GM12878 (cell line): Measurements from ENCODE around the gene TRIM67. TPM values are rescaled to one million over a fixed set of nuclear protein-coding genes. Genes with fewer than 3 reads are reported as not detected.

ENCODE experiments used
- ATAC-seq: fragments of 200-7000 bp; cut with Tn5 transposase; 3 replicates; pipeline ENCODE4 v1.9.1; 2020; ENCODE audit warnings: mild to moderate bottlenecking, moderate library complexity
- BruUV-seq: library from RNA; stranded (reverse); fragments of 400-500 nt; replicated peaks from 2 replicates; lab custom pipeline; 2021; lab: Mats Ljungman, UMichigan
- CTCF ChIA-PET: fragments of 300-600 bp; sonication (Branson Sonifier 250); formaldehyde crosslinking; extraction: SDS; loops from one replicate; lab custom pipeline; 2021; ENCODE audit warnings: inconsistent platforms; lab: Yijun Ruan, JAX
- POLR2A ChIA-PET: fragments of 350-600 bp; formaldehyde crosslinking; extraction: SDS; loops from one replicate; lab custom pipeline; 2021; ENCODE audit warnings: inconsistent platforms; lab: Charles Lee
- RAD21 ChIA-PET: fragments of 300-600 bp; sonication (Branson Sonifier 250); formaldehyde crosslinking; loops from one replicate; lab custom pipeline; 2023; ENCODE audit warnings: antibody characterized with exemption; ENCODE audit not compliant: unreplicated experiment; lab: Charles Lee
- SMC1A ChIA-PET: fragments of 300-600 bp; sonication (Branson Sonifier 250); formaldehyde crosslinking; loops from one replicate; lab custom pipeline; 2023; ENCODE audit not compliant: unreplicated experiment, uncharacterized antibody; lab: Charles Lee
- DNase-seq: peaks from one replicate; pipeline ENCODE4 v3.0.0-alpha.2; 2011; ENCODE audit warnings: low read depth, low spot score
- FAIRE-seq: peaks from 3 replicates; lab custom pipeline; 2011; peaks lifted over from hg19 to GRCh38; lab: Jason Lieb, UNC
- H2AFZ ChIP-seq: 2 replicates; pipeline ENCODE4 v1.6.0; 2011; ENCODE audit warnings: low read depth, low read length, control low read depth; ENCODE audit not compliant: control insufficient read depth
- H3K27ac ChIP-seq: 2 replicates; pipeline ENCODE4 v1.5.1; 2011; ENCODE audit warnings: control low read depth; ENCODE audit not compliant: control insufficient read depth, insufficient read depth
- H3K27me3 ChIP-seq, 2 experiments: replicated peaks in 1 of 2; 2 replicates each; pipeline versions ENCODE4 v1.6.0 to v1.6.1; 2011; ENCODE audit warnings: low read length in 1 of 2; ENCODE audit not compliant: control insufficient read depth in 2 of 2, insufficient read depth in 2 of 2
- H3K36me3 ChIP-seq, 2 experiments: 2 replicates each; pipeline ENCODE4 v1.5.1; 2011; ENCODE audit warnings: low read length in 1 of 2; ENCODE audit not compliant: control insufficient read depth in 2 of 2, insufficient read depth in 2 of 2
- H3K4me1 ChIP-seq: 2 replicates; pipeline ENCODE4 v1.6.1; 2011; ENCODE audit warnings: mild to moderate bottlenecking, low read length, moderate library complexity, mixed read lengths; ENCODE audit not compliant: control insufficient read depth, insufficient read depth
- H3K4me2 ChIP-seq: 2 replicates; pipeline ENCODE4 v1.6.0; 2011; ENCODE audit warnings: control low read depth; ENCODE audit not compliant: control insufficient read depth, insufficient read depth
- H3K4me3 ChIP-seq: fragments of 200-600 bp; sonication (generic); 2 replicates; pipeline ENCODE4 v1.5.1; 2016
- H3K79me2 ChIP-seq: 2 replicates; pipeline ENCODE4 v1.6.0; 2011; ENCODE audit warnings: low read length; ENCODE audit not compliant: control insufficient read depth, insufficient read depth
- H3K9ac ChIP-seq: 2 replicates; pipeline ENCODE4 v1.8.0; 2011; ENCODE audit warnings: low read length, control low read depth, mixed read lengths; ENCODE audit not compliant: control insufficient read depth, insufficient read depth
- H3K9me3 ChIP-seq: replicated peaks from 3 replicates; pipeline ENCODE4 v1.5.1; 2011; ENCODE audit warnings: mild to moderate bottlenecking, low read length; ENCODE audit not compliant: control insufficient read depth, insufficient read depth
- H4K20me1 ChIP-seq: 2 replicates; pipeline ENCODE4 v1.6.0; 2011; ENCODE audit not compliant: control insufficient read depth, insufficient read depth
- FOXK2 ChIP-seq: fragments of 450-650 bp; IDR thresholded peaks from 2 replicates; pipeline ENCODE4 v1.6.1; 2017; ENCODE audit warnings: mild to moderate bottlenecking, moderate library complexity
- NFXL1 ChIP-seq: fragments of 450-650 bp; IDR thresholded peaks from 2 replicates; pipeline ENCODE4 v1.6.1; 2017; ENCODE audit warnings: antibody characterized with exemption, mild to moderate bottlenecking, borderline replicate concordance
- POLR2A ChIP-seq: IDR thresholded peaks from 2 replicates; pipeline ENCODE4 v1.6.1; 2011; ENCODE audit warnings: low read depth, mild to moderate bottlenecking, low read length
- RBBP5 ChIP-seq: fragments of 200-600 bp; sonication (generic); conservative IDR thresholded peaks from 2 replicates; pipeline ENCODE4 v1.6.1; 2016
- RCOR1 ChIP-seq: conservative IDR thresholded peaks from 2 replicates; pipeline ENCODE4 v1.6.1; 2012; ENCODE audit warnings: low read depth, low read length, improper control_type of control experiment
- RFX5 ChIP-seq: IDR thresholded peaks from 2 replicates; pipeline ENCODE4 v1.6.1; 2011; ENCODE audit warnings: low read depth, low read length, improper control_type of control experiment
- ZBED1 ChIP-seq: IDR thresholded peaks from 2 replicates; pipeline ENCODE4 v1.6.1; 2016; ENCODE audit warnings: borderline replicate concordance
- ZNF274 ChIP-seq: IDR thresholded peaks from one replicate; pipeline ENCODE4 v1.8.0; 2011; ENCODE audit not compliant: insufficient read length, insufficient read depth
- ZNF622 ChIP-seq: fragments of 450-650 bp; IDR thresholded peaks from 2 replicates; pipeline ENCODE4 v1.6.1; 2017; ENCODE audit warnings: mild to moderate bottlenecking, inconsistent platforms
- WGBS: methylation state at CpG from one replicate; pipeline ENCODE4 v1.1.6; 2016; ENCODE audit warnings: low lambda C conversion rate; ENCODE audit not compliant: insufficient replicate concordance, insufficient coverage; ENCODE audit errors: missing lambda C conversion rate; 5-methylcytosine and 5-hydroxymethylcytosine counted together
- in situ Hi-C: fragments of 300-500 bp; cut with MboI; formaldehyde crosslinking; loops from 9 replicates; pipeline ENCODE4 v1.14.3; 2018; ENCODE audit warnings: mixed read lengths
- intact Hi-C: fragments of 100-400 bp; cut with micrococcal nuclease; formaldehyde crosslinking; loops from one replicate; pipeline ENCODE4 v1.14.2; 2022; ENCODE audit not compliant: unreplicated experiment
- polyA plus RNA-seq, 11 experiments: library from polyadenylated mRNA; depleted of rRNA in 4 of 11; unstranded in 6 of 11; stranded (reverse) in 5 of 11; fragments of >200 nt; fragmentation: Nextera tagmentation in 4 of 11; fragmentation: Illumina TruSeq in 1 of 11; extraction: Ambion mirVana in 4 of 11; extraction: Trizol in 1 of 11; gene quantifications; 1 replicate in 1 of 11; 2 replicates in 10 of 11; pipeline versions ENCODE4 v1.2.1 to v1.2.3, GENCODE V29; 2011 to 2016; ENCODE audit warnings: inconsistent platforms in 2 of 11, missing spikeins in 2 of 11, low read depth in 1 of 11
- total RNA-seq, 4 experiments: library from RNA; depleted of rRNA in 3 of 4; stranded (reverse); fragments of >200 nt in 3 of 4; fragmentation: Illumina TruSeq in 1 of 4; extraction: Trizol in 1 of 4; gene quantifications; 2 replicates each; pipeline versions ENCODE4 v1.2.1 to v1.2.3, GENCODE V29; 2013 to 2021
- TF ChIP-seq, protein P1 (sequence below): fragments of 450-650 bp; IDR thresholded peaks from 2 replicates; pipeline ENCODE4 v1.6.1; 2017; ENCODE audit warnings: borderline replicate concordance
- TF ChIP-seq, protein P2 (sequence below): fragments of 450-650 bp; formaldehyde crosslinking; IDR thresholded peaks from 2 replicates; pipeline ENCODE4 v1.4.0; 2020; ENCODE audit warnings: mild to moderate bottlenecking, moderate library complexity
- TF ChIP-seq, protein P3 (sequence below): fragments of 450-650 bp; IDR thresholded peaks from 2 replicates; pipeline ENCODE4 v1.6.1; 2018; ENCODE audit warnings: borderline replicate concordance, mild to moderate bottlenecking; ENCODE audit not compliant: partially characterized antibody
- TF ChIP-seq, protein P4 (sequence below): fragments of 450-650 bp; IDR thresholded peaks from 2 replicates; pipeline ENCODE4 v1.6.1; 2017; ENCODE audit warnings: mild to moderate bottlenecking

Gene TRIM67
- total and polyA plus RNA-seq, 10 of the 15 experiments (the other 5 are each of a cell fraction or from before 2014, with no cell fraction given) = under 0.01 to 0.01 TPM; not detected in 8

DNA sequence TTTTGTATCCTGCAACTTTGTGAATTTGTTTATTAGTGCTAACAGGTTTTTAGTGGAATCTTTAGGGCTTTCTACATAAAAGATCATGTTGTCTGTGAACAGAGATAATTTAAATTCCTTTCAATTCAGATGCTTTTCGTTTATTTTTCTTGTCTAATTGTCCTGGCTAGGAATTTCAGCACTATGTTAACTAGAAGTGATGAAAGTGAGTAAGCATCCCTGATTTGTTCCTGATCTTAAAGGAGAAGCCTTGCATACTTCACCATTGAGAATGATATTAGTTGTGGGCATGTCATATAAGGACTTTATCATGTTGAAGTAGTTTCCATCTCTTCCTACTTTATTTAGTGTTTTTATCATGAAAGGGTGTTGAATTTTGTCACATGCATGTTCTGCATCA, 23.6 kb upstream of the TRIM67 start:
- Histone ChIP-seq H4K20me1 (no peaks in the 10 kb centered on the region), H3K4me1 (no peaks in the 10 kb centered on the region), H3K4me2 (no peak overlapping the region), H3K79me2 (no peaks in the 10 kb centered on the region), H2AFZ (no peak overlapping the region), H3K27ac (no peak overlapping the region), H3K4me3 (no peak overlapping the region), H3K9me3 (no peaks in the 10 kb centered on the region; the same call in 2 of the 3 replicates), H3K36me3 (no peaks in the 10 kb centered on the region), H3K9ac (no peak overlapping the region), H3K27me3 (no peaks in the 10 kb centered on the region; a peak in 1 of 4 replicates)
- TF ChIP-seq FOXK2 = no peak
- no peak for TF ChIP-seq ZNF274
- TF ChIP-seq, protein P1, sequence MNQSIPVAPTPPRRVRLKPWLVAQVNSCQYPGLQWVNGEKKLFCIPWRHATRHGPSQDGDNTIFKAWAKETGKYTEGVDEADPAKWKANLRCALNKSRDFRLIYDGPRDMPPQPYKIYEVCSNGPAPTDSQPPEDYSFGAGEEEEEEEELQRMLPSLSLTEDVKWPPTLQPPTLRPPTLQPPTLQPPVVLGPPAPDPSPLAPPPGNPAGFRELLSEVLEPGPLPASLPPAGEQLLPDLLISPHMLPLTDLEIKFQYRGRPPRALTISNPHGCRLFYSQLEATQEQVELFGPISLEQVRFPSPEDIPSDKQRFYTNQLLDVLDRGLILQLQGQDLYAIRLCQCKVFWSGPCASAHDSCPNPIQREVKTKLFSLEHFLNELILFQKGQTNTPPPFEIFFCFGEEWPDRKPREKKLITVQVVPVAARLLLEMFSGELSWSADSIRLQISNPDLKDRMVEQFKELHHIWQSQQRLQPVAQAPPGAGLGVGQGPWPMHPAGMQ = no peak
- TF ChIP-seq, protein P2, sequence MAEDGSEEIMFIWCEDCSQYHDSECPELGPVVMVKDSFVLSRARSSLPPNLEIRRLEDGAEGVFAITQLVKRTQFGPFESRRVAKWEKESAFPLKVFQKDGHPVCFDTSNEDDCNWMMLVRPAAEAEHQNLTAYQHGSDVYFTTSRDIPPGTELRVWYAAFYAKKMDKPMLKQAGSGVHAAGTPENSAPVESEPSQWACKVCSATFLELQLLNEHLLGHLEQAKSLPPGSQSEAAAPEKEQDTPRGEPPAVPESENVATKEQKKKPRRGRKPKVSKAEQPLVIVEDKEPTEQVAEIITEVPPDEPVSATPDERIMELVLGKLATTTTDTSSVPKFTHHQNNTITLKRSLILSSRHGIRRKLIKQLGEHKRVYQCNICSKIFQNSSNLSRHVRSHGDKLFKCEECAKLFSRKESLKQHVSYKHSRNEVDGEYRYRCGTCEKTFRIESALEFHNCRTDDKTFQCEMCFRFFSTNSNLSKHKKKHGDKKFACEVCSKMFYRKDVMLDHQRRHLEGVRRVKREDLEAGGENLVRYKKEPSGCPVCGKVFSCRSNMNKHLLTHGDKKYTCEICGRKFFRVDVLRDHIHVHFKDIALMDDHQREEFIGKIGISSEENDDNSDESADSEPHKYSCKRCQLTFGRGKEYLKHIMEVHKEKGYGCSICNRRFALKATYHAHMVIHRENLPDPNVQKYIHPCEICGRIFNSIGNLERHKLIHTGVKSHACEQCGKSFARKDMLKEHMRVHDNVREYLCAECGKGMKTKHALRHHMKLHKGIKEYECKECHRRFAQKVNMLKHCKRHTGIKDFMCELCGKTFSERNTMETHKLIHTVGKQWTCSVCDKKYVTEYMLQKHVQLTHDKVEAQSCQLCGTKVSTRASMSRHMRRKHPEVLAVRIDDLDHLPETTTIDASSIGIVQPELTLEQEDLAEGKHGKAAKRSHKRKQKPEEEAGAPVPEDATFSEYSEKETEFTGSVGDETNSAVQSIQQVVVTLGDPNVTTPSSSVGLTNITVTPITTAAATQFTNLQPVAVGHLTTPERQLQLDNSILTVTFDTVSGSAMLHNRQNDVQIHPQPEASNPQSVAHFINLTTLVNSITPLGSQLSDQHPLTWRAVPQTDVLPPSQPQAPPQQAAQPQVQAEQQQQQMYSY (CRISPR knock-in tag) = no peak
- TF ChIP-seq RFX5 = no peak
- no peak for TF ChIP-seq RCOR1
- TF ChIP-seq NFXL1 = no peak
- no peak for TF ChIP-seq RBBP5
- TF ChIP-seq, protein P3, sequence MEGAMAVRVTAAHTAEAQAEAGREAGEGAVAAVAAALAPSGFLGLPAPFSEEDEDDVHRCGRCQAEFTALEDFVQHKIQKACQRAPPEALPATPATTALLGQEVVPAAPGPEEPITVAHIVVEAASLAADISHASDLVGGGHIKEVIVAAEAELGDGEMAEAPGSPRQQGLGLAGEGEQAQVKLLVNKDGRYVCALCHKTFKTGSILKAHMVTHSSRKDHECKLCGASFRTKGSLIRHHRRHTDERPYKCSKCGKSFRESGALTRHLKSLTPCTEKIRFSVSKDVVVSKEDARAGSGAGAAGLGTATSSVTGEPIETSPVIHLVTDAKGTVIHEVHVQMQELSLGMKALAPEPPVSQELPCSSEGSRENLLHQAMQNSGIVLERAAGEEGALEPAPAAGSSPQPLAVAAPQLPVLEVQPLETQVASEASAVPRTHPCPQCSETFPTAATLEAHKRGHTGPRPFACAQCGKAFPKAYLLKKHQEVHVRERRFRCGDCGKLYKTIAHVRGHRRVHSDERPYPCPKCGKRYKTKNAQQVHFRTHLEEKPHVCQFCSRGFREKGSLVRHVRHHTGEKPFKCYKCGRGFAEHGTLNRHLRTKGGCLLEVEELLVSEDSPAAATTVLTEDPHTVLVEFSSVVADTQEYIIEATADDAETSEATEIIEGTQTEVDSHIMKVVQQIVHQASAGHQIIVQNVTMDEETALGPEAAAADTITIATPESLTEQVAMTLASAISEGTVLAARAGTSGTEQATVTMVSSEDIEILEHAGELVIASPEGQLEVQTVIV = no peak
- TF ChIP-seq, protein P4, sequence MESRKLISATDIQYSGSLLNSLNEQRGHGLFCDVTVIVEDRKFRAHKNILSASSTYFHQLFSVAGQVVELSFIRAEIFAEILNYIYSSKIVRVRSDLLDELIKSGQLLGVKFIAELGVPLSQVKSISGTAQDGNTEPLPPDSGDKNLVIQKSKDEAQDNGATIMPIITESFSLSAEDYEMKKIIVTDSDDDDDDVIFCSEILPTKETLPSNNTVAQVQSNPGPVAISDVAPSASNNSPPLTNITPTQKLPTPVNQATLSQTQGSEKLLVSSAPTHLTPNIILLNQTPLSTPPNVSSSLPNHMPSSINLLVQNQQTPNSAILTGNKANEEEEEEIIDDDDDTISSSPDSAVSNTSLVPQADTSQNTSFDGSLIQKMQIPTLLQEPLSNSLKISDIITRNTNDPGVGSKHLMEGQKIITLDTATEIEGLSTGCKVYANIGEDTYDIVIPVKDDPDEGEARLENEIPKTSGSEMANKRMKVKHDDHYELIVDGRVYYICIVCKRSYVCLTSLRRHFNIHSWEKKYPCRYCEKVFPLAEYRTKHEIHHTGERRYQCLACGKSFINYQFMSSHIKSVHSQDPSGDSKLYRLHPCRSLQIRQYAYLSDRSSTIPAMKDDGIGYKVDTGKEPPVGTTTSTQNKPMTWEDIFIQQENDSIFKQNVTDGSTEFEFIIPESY = no peak
- no peak for TF ChIP-seq ZBED1
- TF ChIP-seq POLR2A = no peak
- no peak for TF ChIP-seq ZNF622
- intact Hi-C loops (no loop called here), in situ Hi-C loops (no loop called here)
- FAIRE-seq (no peak), ATAC-seq (no peak), DNase-seq (no peak)
- ChIA-PET POLR2A (no interaction called here), RAD21 (no interaction called here), SMC1A (interaction anchor here (0.6 kb wide), 1 partner anchor 29 kb away, joined by 3 read pairs; no protein-coding TSS in a partner anchor), CTCF (no interaction called here)
- BruUV-seq = no TSS peak
- 0% methylated on average over 1 of the region's 1 CpG for WGBS
